Ovary (tissue), 9 donors: Measurements from ENCODE around the gene SH3GL3. TPM values are rescaled to one million over a fixed set of nuclear protein-coding genes. Genes with fewer than 3 reads are reported as not detected.

Experiments
- DNase-seq, 5 donors: peaks; one replicate each; pipeline ENCODE4 v3.0.0-alpha.2; 2019 to 2020
- H3K27ac ChIP-seq, 2 donors: fragments of 200-600 bp; one replicate each; pipeline versions ENCODE4 v1.5.1 to v1.8.0; 2019 to 2022
- H3K27me3 ChIP-seq: fragments of 200-600 bp; one replicate; pipeline ENCODE4 v1.8.0; 2022
- H3K36me3 ChIP-seq: fragments of 200-600 bp; sonication (generic); one replicate; pipeline ENCODE4 v1.5.1; 2019
- H3K4me1 ChIP-seq: one replicate; pipeline ENCODE4 v1.8.1; 2013; ENCODE audit warnings: mild to moderate bottlenecking, moderate library complexity; ENCODE audit not compliant: insufficient read depth
- H3K4me3 ChIP-seq: fragments of 200-600 bp; sonication (generic); one replicate; pipeline ENCODE4 v1.5.1; 2017
- H3K9me3 ChIP-seq, 2 donors: fragments of 200-600 bp in 1 of 2; sonication (generic) in 1 of 2; one replicate each; pipeline versions ENCODE4 v1.5.1 to v1.8.1; 2013 to 2019; ENCODE audit warnings: mild to moderate bottlenecking in 1 of 2, moderate library complexity in 1 of 2
- CTCF ChIP-seq, 3 donors: fragments of 450-650 bp in 2 of 3; fragments of 200-600 bp in 1 of 3; IDR thresholded peaks; one replicate each; pipeline versions ENCODE4 v1.5.1 to v1.8.0; 2016 to 2022; ENCODE audit warnings: antibody characterized with exemption in 3 of 3, mild to moderate bottlenecking in 1 of 3
- EP300 ChIP-seq: sonication (generic); formaldehyde crosslinking; IDR thresholded peaks from one replicate; pipeline ENCODE4 v1.6.1; 2017; ENCODE audit warnings: antibody characterized with exemption
- POLR2A ChIP-seq: fragments of 450-650 bp; IDR thresholded peaks from one replicate; pipeline ENCODE4 v1.6.1; 2017; ENCODE audit warnings: antibody characterized with exemption, mild to moderate bottlenecking, moderate library complexity
- WGBS, 3 donors: extraction: QIAGEN DNeasy Blood & Tissue Kit in 1 of 3; methylation state at CpG; one replicate each; pipeline versions ENCODE4 v1.1.5 to v1.1.7; 2013 to 2017; 5-methylcytosine and 5-hydroxymethylcytosine counted together
- intact Hi-C, 4 donors: fragments of 100-400 bp; cut with DNase I; formaldehyde crosslinking; loops; one replicate each; pipeline versions ENCODE4 v1.11.0 to v1.15.1; 2022 to 2023
- polyA plus RNA-seq, 2 donors: library from polyadenylated mRNA; stranded (reverse); fragments of 200-250 nt in 1 of 2; fragments of 350-450 nt in 1 of 2; fragmentation: Illumina TruSeq in 1 of 2; extraction: RNeasy Lipid Tissue Mini Kit (QIAGEN cat#74804) in 1 of 2; gene quantifications; one replicate each; pipeline ENCODE4 v1.2.3, GENCODE V29; 2013 to 2014
- total RNA-seq, 7 donors: library from RNA; depleted of rRNA in 2 of 7; stranded (reverse); fragments of >200 nt in 2 of 7; fragmentation: NEBNext Ultra II Directional in 3 of 7; extraction: Animal tissue kit (Norgen Biotek cat#: 25700) in 3 of 7; gene quantifications; one replicate each; pipeline versions ENCODE4 v1.1.0 to v1.2.4, GENCODE V29; 2016 to 2023
- donor health status: DM: no; HTN: no; CAD: no; lungs with moderate emphysema.
- donor health status: DM: no; HTN: no; CAD: no.
- donor health status: Bipolar disorder and iron deficiency.
- donor health status: DM: yes; HTN: yes; CAD: no.
- donor health status: DM: no; HTN: no; CAD: no.
- donor health status: DM: yes; HTN: yes; CAD: no.

SH3GL3 gene
- total and polyA plus RNA-seq, 9 donors = 0.25 to 4.9 (median 0.55) TPM; not detected in 1

GRCh38 chr15:83413054-83413719 lies 34.0 kb upstream of the SH3GL3 start:
- intact Hi-C loops = no loop called here
- no peaks in the 10 kb centered on the region for H3K27me3 ChIP-seq
- no peak overlapping the region for H3K4me3 ChIP-seq
- H3K9me3 ChIP-seq = no peaks in the 10 kb centered on the region
- no peak for DNase-seq
- no peak overlapping the region for H3K27ac ChIP-seq
- TF ChIP-seq CTCF (IDR thresholded peaks at IDR 0.05) = no peak
- H3K4me1 ChIP-seq = no peaks in the 10 kb centered on the region
- WGBS, 3 donors = 72 to 81% (median 80%) methylated on average over 7 of the region's 7 CpGs
- no peaks in the 10 kb centered on the region for H3K36me3 ChIP-seq

DNA sequence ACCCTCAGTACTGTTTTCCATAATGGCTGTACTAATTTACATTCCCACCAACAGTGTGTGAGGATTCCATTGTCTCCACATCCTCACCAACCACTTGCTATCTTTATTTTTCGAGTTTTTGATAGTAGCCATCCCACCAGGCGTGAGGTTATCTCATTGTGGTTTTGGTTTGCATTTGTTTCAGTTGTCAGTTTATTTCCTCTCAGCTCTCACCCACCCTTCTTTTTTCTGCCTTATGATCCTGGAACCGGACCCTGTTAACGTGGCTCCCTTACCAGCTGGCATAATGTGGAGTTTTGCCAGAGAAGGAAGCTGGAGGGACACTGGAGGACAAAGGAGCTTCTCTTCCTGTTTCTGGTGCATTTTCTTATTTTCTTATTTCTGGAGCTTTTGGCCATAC lies 25.1 kb upstream of the SH3GL3 start:
- 28 to 58% (median 30%) methylated on average over 4 of the region's 4 CpGs for WGBS, 3 donors
- Histone ChIP-seq H3K27ac (no peak overlapping the region), H3K36me3 (no peaks in the 10 kb centered on the region), H3K9me3 (no peaks in the 10 kb centered on the region), H3K27me3 (no peaks in the 10 kb centered on the region), H3K4me3 (no peak overlapping the region), H3K4me1 (no peaks in the 10 kb centered on the region)
- TF ChIP-seq POLR2A (no peak), CTCF (IDR thresholded peaks at IDR 0.05) (no peak), EP300 (no peak)
- intact Hi-C loops = no loop called here
- DNase-seq = no peak

- Histone ChIP-seq H3K36me3 (no peaks in the 10 kb centered on the region), H3K4me3 (no peak overlapping the region), H3K27ac (no peak overlapping the region), H3K9me3 (no peaks in the 10 kb centered on the region), H3K27me3 (no peaks in the 10 kb centered on the region), H3K4me1 (no peaks in the 10 kb centered on the region)
- no peak for DNase-seq
- intact Hi-C loops = no loop called here
- WGBS, 3 donors = 49 to 66% (median 55%) methylated on average over 2 of the region's 2 CpGs
- TF ChIP-seq CTCF (IDR thresholded peaks at IDR 0.05) = no peak
Observed at GRCh38 chr15:83422541-83422940, 24.6 kb upstream of the SH3GL3 start.

DNA sequence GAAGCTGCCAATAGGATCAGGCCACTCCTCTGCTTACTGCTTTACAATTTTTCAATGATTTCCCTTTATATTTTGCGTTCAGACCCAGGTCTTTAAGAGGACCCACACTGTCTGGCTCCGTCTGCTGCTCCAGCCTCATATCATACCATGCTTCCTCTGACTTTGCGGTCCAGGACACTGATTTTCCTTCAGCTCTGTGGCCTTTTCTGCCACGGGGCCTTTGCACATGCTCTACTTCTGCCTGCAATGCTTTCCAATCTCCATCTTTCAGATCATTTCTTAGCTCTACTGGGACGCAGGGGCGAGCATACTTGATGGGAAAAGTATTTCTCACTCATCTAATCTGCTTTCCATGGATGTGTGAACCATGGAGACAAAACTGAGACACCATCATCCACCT lies 23.0 kb upstream of the SH3GL3 start:
- H3K27ac ChIP-seq = no peak overlapping the region
- no peaks in the 10 kb centered on the region for H3K9me3 ChIP-seq
- no peaks in the 10 kb centered on the region for H3K36me3 ChIP-seq
- WGBS, 3 donors = 86 to 90% (median 86%) methylated on average over 6 of the region's 6 CpGs
- TF ChIP-seq CTCF (IDR thresholded peaks at IDR 0.05) (no peak), EP300 (no peak), POLR2A (no peak)
- intact Hi-C loops = no loop called here
- H3K4me1 ChIP-seq = no peaks in the 10 kb centered on the region
- DNase-seq = no peak
- no peak overlapping the region for H3K4me3 ChIP-seq
- no peaks in the 10 kb centered on the region for H3K27me3 ChIP-seq
